ENCODE data around the gene SYT9.

SYT9 gene

DNA sequence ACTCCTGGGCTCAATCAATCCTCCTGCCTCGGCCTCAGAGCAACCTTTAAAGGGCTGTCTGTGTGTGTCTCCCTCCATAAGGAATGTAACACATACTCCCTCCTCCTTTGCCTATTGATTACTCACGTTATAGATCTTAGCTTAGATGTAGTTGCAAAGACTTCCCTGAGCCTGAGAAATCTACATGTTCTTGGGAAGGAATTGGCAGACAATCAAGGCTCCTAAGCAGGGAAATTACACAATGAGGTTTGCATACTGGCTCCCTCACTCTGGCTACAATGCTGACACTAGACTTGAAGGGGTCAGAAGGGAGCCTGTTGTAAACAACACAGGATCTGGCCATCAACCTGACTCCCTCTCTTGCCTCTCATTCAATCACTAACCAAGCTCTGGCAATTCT, 228.4 kb downstream of the SYT9 start:
- DNase-seq = no peak

DNA sequence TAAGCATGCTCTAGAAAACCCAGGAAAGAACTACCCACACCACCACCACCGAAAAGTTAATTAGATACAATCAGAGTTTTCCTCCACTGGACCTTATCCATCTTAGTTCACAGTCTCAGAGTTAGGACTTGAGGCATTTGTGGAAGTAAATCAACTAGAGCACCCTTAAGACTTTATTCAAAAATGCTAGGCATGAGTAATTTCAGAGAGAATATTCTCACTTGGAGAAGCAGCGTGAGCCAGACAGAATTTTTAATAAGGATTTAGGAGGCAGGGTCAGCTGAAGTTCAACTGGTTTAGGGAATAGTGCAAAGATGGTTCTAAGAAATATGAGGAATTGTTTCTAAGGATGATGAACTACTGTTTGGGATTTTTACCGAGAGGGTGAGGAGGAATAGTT, 232.4 kb downstream of the SYT9 start:
- DNase-seq = no peak

DNA sequence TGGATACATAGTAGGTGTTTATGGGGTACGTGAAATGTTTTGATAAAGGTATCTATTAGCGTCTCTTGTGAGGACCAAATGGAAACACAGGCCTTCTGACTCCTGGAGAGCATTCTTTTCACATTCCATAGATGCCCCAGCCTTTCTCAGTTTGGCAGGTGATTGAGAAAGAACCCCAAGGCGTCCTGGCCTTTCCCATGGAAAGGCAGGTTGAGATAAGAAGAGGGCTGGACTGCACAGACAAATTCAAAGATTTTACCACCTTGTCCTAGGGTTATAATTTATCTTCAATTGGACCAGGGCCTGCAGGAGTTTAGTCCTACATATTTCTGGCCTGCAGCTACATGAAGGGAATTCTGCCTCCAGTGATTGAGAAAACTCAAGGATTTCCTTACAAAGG, 232.9 kb downstream of the SYT9 start:
- DNase-seq = no peak

DNA sequence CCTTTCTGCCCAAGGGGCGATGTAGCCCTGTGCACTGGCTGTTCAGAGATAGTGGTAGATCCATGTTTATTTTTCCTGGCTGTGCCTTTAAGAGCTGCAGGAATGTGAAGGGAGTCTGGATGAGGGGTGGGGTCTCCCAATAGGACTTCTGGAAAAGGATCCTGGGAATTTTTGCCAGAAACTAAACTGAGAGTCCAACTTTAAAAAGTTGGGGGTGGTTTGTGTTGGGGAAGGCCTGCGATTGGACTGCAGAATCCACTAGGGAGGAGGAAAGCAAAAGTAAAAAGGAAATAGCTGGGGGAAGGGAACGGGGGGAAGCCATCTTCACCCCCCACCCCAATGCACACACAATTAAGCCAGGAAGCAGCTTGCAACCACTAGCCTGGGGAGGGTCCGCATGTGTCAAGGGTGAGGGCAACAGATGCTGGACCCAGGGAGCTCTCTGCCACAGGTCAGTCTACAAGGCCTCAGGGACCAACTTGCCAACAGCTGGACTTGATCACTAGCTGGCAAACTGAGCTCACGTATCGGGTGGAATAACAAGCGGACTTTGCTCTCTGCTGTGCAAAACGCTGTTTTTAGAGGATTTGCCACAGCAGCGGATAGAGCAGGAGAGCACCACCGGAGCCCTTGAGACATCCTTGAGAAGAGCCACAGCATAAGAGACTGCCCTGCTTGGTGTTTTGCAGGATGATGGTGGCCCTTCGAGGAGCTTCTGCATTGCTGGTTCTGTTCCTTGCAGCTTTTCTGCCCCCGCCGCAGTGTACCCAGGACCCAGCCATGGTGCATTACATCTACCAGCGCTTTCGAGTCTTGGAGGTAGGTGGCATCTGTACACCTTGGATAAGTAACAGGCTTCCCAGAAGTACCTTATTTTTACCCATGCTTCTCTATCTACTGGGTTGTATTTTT, 233.7 kb downstream of the SYT9 start, which contains the start of gene OLFML1:
Gene OLFML1 (plus strand): TSS at position 321 of the 912 bp plus-strand sequence. CDS start 370 bp downstream, at position 691.
- DNase-seq = no peak

DNA sequence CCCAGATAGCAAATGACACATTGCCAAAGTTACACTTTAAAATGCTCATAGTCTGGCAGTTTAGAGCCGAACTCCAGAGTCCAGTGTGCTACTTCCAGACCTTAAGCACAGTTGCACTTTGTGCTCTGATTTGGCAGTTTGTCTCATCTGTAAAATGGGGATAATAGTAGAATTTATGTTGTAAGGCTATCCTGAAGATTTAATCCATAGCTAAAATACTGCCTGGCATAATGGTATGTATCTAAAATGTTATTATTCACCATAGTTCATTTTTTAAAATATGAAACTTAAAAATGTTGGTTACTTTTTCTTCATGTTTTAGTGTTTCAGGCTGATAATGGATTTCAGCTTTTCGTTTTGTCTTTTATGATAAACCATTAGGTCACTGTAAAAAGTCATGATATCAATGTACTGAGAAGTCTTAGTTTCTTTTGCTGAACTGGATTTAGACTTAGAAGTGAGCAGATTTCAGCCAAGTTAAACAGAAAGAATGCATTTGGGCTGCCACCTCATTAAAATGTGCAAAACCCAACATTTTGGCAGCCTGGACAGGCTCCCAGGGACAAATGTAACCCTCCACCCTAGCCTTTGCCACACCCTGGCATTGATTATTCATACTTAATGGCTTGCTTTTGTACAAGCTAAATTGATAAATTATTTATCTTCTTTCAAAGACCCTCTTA, 234.5 kb downstream of the SYT9 start:
- DNase-seq = no peak

DNA sequence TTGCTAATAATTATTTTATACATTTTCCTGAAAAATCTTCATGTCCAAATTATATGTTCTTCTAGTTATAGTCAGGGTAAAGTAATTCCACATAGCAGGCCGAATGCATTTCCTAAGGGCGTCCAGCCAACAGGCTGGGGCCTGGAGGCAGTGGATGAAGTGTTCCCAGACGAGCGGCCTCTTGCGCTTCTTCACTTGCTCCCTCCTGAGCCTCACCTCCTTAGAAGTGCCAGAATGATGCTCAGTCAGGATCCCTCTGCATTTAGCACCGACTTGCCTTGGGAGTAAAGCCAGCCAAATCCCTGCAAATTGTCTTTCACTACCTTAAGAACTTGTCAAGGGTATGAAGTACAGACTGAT, 235.1 kb downstream of the SYT9 start:
- no peak for DNase-seq

DNA sequence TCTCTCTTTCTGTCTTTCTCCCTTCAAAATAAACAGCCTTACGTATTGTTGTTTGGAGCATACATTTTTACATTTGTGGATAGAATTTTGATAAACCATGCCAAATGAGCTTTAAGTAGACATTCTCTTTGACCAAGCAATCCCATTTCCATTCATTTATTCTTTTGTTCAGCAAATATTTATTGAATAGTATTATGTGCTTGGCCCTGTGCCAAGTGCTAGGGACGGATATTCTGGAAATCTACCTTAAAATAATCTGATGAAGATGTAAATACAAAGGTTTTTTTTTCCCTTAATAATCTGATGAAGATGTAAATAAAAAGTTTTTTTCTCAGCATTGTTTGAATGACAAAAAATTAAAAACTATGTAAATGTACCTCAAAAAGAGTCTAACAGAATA, 235.7 kb downstream of the SYT9 start:
- no peak for DNase-seq

DNA sequence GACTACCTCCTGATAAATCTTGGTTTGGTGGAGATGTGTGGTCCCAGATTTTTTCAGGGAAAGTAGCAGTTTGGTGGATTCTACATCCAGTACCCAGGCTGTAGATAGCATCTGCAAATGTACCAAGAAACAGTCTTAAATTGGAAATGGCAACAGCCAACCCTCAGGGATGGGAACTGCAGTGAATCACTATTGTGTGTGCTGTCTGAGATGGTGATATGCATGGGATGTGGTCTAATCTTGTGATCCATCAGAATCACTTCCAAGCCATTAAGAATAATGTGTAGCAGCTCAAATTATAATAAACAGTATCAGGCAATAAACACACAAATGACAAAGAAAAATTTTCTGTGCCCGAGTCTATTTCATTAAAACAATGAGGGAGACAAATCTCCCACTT, 237.0 kb downstream of the SYT9 start:
- no peak for DNase-seq

DNA sequence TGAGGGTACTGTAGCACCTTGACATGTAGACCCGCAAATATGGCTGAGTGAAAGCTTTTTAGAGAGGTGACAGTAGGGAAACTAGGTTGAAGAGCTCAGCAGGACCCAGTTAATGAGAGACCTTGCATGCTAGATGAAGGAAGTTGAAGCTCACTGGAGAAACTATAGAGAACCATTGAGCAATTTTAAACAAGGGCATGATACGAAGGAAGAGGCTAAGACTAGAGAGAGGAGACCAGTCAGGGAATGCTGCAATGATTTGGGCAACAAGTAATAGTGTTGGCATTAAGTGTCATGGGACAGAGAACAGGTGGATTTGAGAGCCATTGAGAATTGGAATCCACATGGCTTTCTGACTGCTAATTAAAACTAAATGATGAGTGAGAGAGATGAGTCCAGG, 237.7 kb downstream of the SYT9 start:
- no peak for DNase-seq

DNA sequence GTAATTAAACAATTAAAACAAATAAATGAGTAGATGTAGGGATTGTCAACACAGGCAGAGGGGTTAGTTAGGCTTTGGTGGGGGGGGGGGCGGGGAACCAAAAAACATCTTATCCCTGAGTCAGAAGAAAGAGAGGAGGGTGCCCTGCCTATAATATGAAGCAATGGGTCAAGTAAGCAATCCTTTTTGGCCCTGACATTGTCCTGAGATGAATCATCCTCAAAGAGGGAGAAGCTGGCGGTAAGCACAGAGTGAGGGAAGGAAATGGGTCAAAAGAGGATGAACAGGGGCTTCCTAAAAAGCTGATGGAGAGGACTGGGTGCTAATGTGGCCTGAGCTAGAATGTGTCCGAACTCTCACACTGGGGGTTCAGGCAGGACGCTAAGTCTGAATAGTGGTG, 238.3 kb downstream of the SYT9 start:
- DNase-seq = no peak

DNA sequence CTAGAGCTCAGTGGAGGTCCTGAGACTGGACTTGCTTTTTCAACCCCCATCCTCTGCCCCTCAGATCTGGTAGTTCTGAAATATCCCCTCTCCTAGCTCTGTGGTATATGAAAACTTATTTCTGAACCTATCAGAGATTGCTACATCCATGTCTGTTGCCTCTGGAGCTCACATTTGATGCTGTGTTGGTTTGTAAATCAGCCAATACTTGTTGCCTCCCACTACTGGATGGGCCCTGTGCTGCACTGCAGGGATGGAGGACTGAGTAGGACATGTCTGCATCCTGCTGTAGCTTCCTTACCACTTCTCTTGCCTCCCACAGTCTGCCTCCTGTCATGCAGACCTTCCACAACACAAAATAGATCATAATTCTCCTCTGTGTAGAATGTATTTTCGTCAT, 238.8 kb downstream of the SYT9 start:
- no peak for DNase-seq

DNA sequence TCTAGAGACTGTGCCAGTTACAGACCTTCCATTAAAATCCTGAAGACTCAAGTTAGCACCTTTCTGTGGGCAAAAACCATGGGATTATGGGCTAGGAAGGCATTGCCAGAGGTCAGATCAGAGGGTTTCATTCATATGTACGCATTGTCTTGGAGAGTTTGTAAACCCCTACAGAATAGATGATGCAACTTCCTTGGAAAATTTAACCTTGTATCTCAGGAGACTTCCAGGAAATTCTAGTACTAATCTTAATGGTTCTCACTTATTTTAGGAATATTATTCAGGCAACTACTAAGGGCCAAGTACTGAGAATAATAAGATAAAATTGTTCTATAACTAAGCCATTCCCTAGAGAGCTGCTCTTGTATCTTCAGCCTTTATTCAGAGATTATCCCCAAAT, 240.5 kb downstream of the SYT9 start:
- DNase-seq = no peak

DNA sequence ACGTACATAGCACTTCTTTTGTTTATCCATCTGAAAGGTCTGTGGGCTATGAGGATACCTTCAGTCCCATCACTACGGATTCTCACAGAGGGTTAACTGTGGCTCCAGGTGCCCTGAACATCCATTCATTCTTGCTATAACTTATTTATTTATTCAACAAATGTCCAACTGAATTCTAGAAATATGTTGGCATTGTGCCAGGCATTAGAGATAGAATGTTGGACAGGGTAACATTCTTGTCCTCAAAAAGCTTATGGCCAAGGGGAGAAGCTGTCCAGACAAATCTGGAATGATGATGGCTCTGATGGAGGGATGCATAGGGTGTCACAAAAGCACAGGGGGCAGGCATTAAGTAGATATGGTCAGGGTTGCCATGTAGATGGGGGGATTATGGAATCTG, 242.0 kb downstream of the SYT9 start:
- no peak for DNase-seq

DNA sequence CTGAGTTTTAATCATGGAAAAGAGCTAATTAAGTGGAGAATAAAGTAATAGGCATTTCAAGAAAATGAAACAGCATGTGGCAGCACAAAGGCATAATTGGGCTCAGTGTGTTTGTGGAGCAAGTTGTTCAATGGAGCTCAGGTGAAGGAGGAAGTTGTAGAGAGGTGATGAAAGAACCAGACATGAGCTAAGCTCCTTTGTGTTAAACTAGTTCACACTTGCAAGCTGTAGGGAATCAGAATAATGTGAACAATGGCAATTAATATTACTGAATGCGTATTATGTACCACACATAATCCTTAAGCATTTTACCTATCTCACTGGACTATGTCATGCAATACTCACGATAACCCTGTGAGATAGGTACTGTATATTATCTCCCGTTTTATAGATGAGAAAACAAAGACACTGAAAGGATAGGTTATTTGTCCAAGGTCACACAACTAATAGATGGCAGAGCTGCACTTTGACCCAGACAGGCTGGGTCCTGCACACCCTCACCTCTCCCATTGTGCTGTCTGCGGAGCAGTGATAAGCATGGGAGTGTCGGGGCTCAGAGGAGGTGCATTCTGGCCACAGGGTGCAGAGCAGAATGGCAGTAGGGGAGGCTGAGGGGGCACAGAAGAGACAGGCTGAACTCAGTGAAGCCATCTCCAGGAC, 242.5 kb downstream of the SYT9 start:
- DNase-seq = no peak

DNA sequence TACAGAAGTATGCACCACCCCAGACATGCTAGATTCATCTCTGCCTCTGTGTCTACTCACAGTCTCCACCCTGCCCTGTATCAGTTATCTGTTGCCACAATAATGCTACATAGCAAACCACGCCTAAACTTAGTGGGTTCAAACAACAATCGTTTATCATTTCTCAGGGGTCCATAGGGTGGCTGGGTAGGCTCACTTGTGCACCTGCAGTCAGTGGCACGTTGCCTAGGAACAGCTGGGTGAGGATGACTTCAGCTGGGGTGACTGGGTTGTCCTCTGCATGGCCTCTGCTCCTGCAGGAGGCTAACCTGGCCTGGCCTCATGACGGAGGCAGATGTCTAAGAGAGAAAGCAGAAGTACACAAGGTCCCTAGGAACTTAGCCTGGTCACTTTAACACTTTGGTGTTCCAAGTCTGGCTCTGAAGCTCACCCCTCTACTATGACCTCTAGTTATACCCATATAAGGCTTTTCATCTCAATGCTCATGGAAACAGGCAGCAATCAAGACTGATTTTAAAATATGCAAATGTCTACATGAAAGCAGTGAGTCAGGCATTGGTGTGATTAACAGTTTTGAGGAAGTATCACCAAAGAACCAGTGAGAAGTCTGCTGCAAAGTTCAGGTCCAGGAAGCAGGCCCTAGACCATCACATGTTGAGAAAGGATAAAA, 244.3 kb downstream of the SYT9 start:
- no peak for DNase-seq

DNA sequence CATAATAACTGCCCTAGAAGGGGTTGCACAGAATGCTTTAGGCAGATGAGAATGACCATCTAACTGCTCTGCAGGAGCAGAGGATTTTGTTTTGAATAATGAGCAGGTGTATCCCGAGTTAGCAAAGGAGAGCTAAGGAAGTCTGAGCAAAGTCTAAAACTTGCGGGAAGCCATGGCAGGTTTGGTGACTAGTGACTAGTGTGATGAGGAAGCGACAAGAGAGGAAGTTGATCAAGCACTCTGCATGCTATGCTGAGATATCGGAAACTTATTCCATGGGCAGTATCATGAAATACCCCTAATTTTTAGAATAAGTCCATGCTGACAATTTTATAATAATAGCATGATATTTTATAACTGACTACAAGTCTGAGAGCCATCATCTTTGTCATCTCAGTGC, 246.5 kb downstream of the SYT9 start:
- DNase-seq = no peak

DNA sequence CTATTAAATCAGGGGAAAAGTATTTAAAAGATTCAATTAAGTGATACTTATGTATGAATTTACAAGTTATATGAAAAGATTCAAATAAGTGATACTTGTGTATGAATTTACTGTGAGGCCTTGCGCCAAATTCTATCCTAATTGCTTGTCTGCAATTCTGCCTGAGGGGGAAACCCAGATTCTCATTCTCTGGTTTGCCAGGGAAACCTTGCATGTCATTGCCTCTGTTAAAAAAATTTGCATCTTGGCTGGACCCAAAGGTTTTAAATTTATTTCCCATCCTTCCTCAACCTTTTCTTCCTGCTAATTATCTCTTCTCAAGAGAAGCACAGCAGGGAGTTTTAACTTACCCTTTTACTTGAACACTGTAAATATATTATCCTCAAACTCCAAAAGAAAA, 247.4 kb downstream of the SYT9 start:
- no peak for DNase-seq

DNA sequence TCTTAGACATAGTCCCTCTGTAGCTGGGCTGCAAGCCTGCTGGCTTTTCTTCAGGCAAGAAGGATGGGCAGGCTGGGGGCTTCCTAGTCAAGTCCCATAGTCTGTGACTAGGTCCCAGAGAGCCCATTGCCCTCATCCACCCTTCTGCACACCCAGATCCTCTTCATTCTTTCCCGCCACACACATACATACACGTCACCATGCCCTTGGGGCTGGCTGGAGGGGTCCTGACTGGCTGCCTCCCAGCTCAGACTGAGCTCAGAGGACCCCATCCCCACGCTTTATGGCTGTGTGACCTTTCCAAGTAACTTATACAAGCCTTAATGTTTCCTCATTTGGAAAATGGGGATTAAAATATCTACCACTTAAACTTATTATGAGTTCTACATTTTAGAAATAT, 248.5 kb downstream of the SYT9 start:
- DNase-seq = no peak

DNA sequence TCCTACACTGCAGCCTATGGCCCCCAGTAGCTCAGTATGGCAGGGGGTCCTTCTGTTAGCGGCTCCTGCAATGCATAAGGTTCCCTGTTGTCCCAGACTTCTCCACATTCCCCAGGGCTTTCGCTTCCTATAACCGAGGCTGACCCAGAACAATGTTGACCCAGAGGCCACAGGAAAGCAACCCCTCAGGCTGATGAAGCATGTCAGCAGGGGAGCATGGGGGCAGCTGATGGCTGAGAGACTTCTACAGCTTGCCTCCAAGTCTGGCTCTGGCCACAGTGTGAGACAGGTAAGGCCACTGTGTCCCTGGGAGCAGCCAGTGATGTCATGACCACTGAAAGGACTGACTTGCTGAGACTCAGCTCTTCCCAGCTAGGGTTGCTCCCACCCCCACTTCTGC, 249.5 kb downstream of the SYT9 start:
- no peak for DNase-seq

DNA sequence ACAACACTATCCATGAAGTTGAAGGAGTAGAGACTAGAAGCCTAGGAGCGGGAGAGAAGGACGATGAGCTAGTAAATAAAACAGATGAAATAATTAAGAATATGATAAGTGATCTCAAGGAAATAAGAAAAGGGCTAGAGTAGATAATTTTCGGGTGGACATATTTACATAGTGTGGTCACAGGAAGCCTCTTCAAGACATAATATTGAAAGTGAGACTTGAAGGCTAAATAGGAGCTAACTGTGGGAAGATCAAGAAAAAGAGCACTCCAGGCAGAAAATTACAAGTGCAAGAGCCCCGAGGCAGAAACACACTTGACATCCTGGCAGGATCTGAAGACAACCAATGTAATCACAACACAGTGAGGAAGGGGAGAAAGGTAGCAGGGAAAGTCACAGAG, 250.2 kb downstream of the SYT9 start:
- no peak for DNase-seq

DNA sequence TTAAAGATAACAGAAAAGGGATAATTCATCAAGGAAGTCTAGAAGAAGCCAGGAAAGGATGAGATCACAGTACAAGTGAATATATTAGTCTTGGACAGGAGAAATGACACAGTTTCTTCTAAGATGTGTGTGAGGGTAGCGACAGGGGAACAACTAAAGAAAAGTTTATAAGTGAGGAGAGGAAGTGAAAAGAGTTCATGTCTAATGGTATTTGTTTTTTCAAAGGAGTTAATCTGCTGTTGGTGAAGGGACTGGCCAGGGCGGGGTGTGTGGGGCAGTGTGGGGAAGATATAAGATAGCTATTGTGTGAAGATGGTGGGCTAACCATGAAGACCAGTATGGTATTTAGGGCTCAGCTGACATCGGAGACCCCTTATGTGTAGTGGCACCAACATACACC, 254.5 kb downstream of the SYT9 start:
- DNase-seq = no peak

DNA sequence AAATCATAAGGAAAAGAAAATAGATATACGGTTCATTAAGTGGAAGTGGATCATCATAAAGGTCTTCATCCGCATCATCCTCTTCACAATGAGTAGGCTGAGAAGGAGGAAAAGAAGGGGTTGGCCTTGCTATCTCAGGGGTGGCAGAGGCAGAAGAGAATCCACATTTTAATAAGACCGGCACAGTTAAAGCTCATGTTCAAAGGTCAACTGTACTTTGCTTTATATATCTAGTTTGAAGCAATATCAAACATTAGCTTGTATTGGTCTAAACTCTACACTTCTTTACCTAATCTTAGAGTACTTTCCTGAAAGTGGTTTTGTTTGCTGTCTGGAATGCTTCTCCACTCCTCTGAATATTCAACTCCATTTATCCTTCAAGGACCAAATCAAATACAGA, 256.4 kb downstream of the SYT9 start:
- no peak for DNase-seq

DNA sequence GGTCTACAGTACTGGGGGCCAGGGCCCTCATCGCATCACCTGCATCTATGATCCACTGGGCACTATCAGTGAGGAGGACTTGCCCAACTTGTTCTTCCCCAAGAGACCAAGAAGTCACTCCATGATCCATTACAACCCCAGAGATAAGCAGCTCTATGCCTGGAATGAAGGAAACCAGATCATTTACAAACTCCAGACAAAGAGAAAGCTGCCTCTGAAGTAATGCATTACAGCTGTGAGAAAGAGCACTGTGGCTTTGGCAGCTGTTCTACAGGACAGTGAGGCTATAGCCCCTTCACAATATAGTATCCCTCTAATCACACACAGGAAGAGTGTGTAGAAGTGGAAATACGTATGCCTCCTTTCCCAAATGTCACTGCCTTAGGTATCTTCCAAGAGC, 258.3 kb downstream of the SYT9 start:
- DNase-seq = no peak
